Measurements from ENCODE around the gene ASF1B. TPM values are rescaled to one million over a fixed set of nuclear protein-coding genes. Genes with fewer than 3 reads are reported as not detected.

ASF1B gene
- total RNA-seq, 3 donors from 2014 or later (not counting 1 experiment from before 2014, with no cell fraction given): 4.5 to 5.5 (median 4.8) TPM

GRCh38 chr19:14145381-14145780 is 9.0 kb upstream of the ASF1B start:
- Mint-ChIP-seq H3K4me3 (no peak overlapping the region), H3K27ac (peak overlapping the region in 1 of 2 donors; percentile 38), H3K4me1 (peaks cover 37 to 51% of the 10 kb centered on the region in 2 donors), H3K27me3 (ENCODE audit: low read depth in 2 of 2) (no peaks in the 10 kb centered on the region), H3K36me3 (no peaks in the 10 kb centered on the region), H3K9me3 (no peaks in the 10 kb centered on the region)
- Histone ChIP-seq H3K36me3 (ENCODE audit: control insufficient read depth, insufficient read depth, low read length) (no peaks in the 10 kb centered on the region), H3K27ac (ENCODE audit: low read length) (no peak overlapping the region), H3K4me1 (ENCODE audit: control insufficient read depth, insufficient read depth, low read length) (peaks cover 26% of the 10 kb centered on the region), H3K9me3 (ENCODE audit: control insufficient read depth, insufficient read depth, low read length) (no peaks in the 10 kb centered on the region), H3K27me3 (ENCODE audit: control insufficient read depth, insufficient read depth, low read length) (no peaks in the 10 kb centered on the region), H3K4me3 (ENCODE audit: low read length) (no peak overlapping the region)
- TF ChIP-seq CTCF (IDR thresholded peaks at IDR 0.05): no peak
- DNase-seq: no peak
- 96% methylated on average over 6 of the region's 6 CpGs for WGBS (ENCODE audit: insufficient coverage)
- intact Hi-C loops (cut with micrococcal nuclease): no loop called here
- ATAC-seq: no peak

- intact Hi-C loops (cut with micrococcal nuclease): no loop called here
- H3K27me3 ChIP-seq (ENCODE audit: control insufficient read depth, insufficient read depth, low read length): no peaks in the 10 kb centered on the region
- peaks cover 10% of the 10 kb centered on the region for H3K4me1 ChIP-seq (ENCODE audit: control insufficient read depth, insufficient read depth, low read length)
- no peak overlapping the region for H3K27ac Mint-ChIP-seq
- H3K9me3 ChIP-seq (ENCODE audit: control insufficient read depth, insufficient read depth, low read length): no peaks in the 10 kb centered on the region
- no peaks in the 10 kb centered on the region for H3K36me3 Mint-ChIP-seq
- H3K9me3 Mint-ChIP-seq: no peaks in the 10 kb centered on the region
- no peaks in the 10 kb centered on the region for H3K36me3 ChIP-seq (ENCODE audit: control insufficient read depth, insufficient read depth, low read length)
- H3K4me3 Mint-ChIP-seq: no peak overlapping the region
- TF ChIP-seq CTCF (IDR thresholded peaks at IDR 0.05): no peak
- H3K27me3 Mint-ChIP-seq (ENCODE audit: low read depth in 2 of 2): no peaks in the 10 kb centered on the region
- peaks cover 27 to 38% of the 10 kb centered on the region in 2 donors for H3K4me1 Mint-ChIP-seq
- H3K27ac ChIP-seq (ENCODE audit: low read length): no peak overlapping the region
- ATAC-seq (no peak), DNase-seq (no peak)
- no peak overlapping the region for H3K4me3 ChIP-seq (ENCODE audit: low read length)
- WGBS (ENCODE audit: insufficient coverage): 86% methylated on average over 11 of the region's 12 CpGs
Observed at GRCh38 chr19:14142262-14143190, 6.1 kb upstream of the ASF1B start.

- no peak overlapping the region for H3K4me3 ChIP-seq (ENCODE audit: low read length)
- 94% methylated on average over 7 of the region's 8 CpGs for WGBS (ENCODE audit: insufficient coverage)
- no peaks in the 10 kb centered on the region for H3K27me3 ChIP-seq (ENCODE audit: control insufficient read depth, insufficient read depth, low read length)
- DNase-seq (no peak), ATAC-seq (no peak)
- H3K4me3 Mint-ChIP-seq: no peak overlapping the region
- no peak overlapping the region for H3K27ac ChIP-seq (ENCODE audit: low read length)
- H3K4me1 Mint-ChIP-seq: peaks cover 34 to 49% of the 10 kb centered on the region in 2 donors
- H3K36me3 ChIP-seq (ENCODE audit: control insufficient read depth, insufficient read depth, low read length): no peaks in the 10 kb centered on the region
- no peaks in the 10 kb centered on the region for H3K27me3 Mint-ChIP-seq (ENCODE audit: low read depth in 2 of 2)
- no peaks in the 10 kb centered on the region for H3K9me3 ChIP-seq (ENCODE audit: control insufficient read depth, insufficient read depth, low read length)
- no peaks in the 10 kb centered on the region for H3K9me3 Mint-ChIP-seq
- H3K4me1 ChIP-seq (ENCODE audit: control insufficient read depth, insufficient read depth, low read length): peaks cover 15% of the 10 kb centered on the region
- H3K36me3 Mint-ChIP-seq: no peaks in the 10 kb centered on the region
- H3K27ac Mint-ChIP-seq: no peak overlapping the region
- no peak for TF ChIP-seq CTCF (IDR thresholded peaks at IDR 0.05)
- intact Hi-C loops (cut with micrococcal nuclease): no loop called here
Observed at GRCh38 chr19:14141041-14141440, 4.7 kb upstream of the ASF1B start.

Measured in natural killer cell (primary cell).